Measurements from ENCODE around the gene MRPL27. TPM values are rescaled to one million over a fixed set of nuclear protein-coding genes. Genes with fewer than 3 reads are reported as not detected.

MRPL27 gene
- total and polyA plus RNA-seq, 2 of the 4 experiments (the other 2 are of a cell fraction), result 176 to 202 TPM

DNA sequence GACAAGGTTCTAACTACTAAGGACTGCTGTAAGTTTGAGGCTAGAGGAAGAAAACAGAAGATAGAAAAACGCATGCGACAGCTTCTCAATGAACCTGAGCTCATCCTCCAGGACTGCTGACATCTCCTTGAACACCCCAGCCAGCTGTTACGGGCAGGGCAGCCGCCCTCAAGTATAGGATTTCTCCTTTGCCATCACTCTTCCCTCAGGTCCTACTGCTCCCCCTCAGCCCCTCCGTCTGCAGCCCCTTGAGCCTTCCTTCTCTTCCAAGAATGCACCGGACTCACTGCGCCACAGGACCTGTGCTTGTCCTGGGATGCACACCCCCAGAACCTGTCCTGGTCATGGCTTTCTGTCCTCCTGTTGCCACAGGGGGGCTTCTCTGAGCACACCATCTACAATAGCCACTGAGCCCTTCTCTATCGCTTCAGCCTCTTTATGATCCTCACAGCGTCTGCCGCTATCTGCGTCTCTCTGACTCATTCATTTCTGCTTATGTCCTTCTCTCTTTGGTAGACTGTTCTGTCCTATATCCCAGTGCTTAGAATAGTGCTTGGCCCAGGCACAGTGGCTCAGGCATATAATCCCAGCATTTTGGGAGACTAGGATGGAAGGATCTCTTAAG lies 42.7 kb downstream of the MRPL27 start:
- Histone ChIP-seq H3K36me3 (ENCODE audit: control insufficient read depth, insufficient read depth, low read length) (no peaks in the 10 kb centered on the region), H2AFZ (replicated peaks; ENCODE audit: low read length, poor library complexity) (no peak overlapping the region), H3K27me3 (ENCODE audit: control insufficient read depth, insufficient read depth, low read length) (no peaks in the 10 kb centered on the region), H3K4me3 (ENCODE audit: insufficient read depth, low read depth, low read length) (no peak overlapping the region), H3K4me1 (ENCODE audit: control insufficient read depth, insufficient read depth, low read length) (no peaks in the 10 kb centered on the region; the same call in 1 of the 2 replicates), H3K18ac (ENCODE audit: low read depth, low read length) (no peak overlapping the region), H3K9me3 (ENCODE audit: control insufficient read depth, insufficient read depth, low read length) (no peaks in the 10 kb centered on the region), H3K9ac (ENCODE audit: low read depth, low read length) (no peak overlapping the region), H2BK5ac (ENCODE audit: low read depth, low read length, poor library complexity, severe bottlenecking) (no peak overlapping the region), H4K91ac (ENCODE audit: insufficient read depth, low read depth, low read length) (no peak overlapping the region), H2BK120ac (ENCODE audit: low read depth, low read length) (no peak overlapping the region), H3K79me1 (ENCODE audit: low read depth in 1 of 2, low read length in 2 of 2) (no peaks in the 10 kb centered on the region), H2AK9ac (replicated peaks; ENCODE audit: low read depth, low read length, poor library complexity) (no peak overlapping the region), H3K23ac (ENCODE audit: low read depth, low read length) (no peak overlapping the region), H4K20me1 (ENCODE audit: insufficient read depth, low read length) (no peaks in the 10 kb centered on the region), H3K14ac (replicated peaks; ENCODE audit: low read depth, low read length) (no peak overlapping the region), H2BK20ac (ENCODE audit: low read depth, low read length) (no peak overlapping the region), H2AK5ac (ENCODE audit: low read depth, low read length) (no peak overlapping the region), H2BK15ac (ENCODE audit: low read depth, low read length) (no peak overlapping the region), H3K9me1 (ENCODE audit: insufficient read depth, low read length) (peaks cover 4% of the 10 kb centered on the region), H4K8ac (ENCODE audit: low read depth in 2 of 2, low read length in 2 of 2) (no peak overlapping the region), H3K4ac (ENCODE audit: low read depth, low read length) (no peak overlapping the region), H3K56ac (ENCODE audit: extremely low read depth, insufficient read depth, low read length) (no peak overlapping the region), H3K27ac (ENCODE audit: insufficient read depth, low read length) (no peak overlapping the region), H4K5ac (ENCODE audit: low read depth, low read length) (no peak overlapping the region), H3K4me2 (ENCODE audit: low read depth, low read length) (no peak overlapping the region)
- in situ Hi-C loops (cut with MboI; ENCODE audit: low sequenced_read_pairs), result no loop called here
- ChIA-PET CTCF (no interaction called here), POLR2A (ENCODE audit: unreplicated experiment) (no interaction called here)
- WGBS, 2 experiments (ENCODE audit: extremely low coverage in 2 of 2, insufficient read length in 1 of 2), result 100% methylated on average over 3 of the region's 11 CpGs; no CpG with 5 or more reads in 1 of the 2 experiments
- intact Hi-C loops (cut with micrococcal nuclease), result no loop called here
- dilution Hi-C loops (cut with HindIII; ENCODE audit: low sequenced_read_pairs, unreplicated experiment), result no loop called here
- no peak for DNase-seq
- TF ChIP-seq RCOR1 (IDR thresholded peaks at IDR 0.05; ENCODE audit: insufficient replicate concordance, low read length) (no peak), MAFK (IDR thresholded peaks at IDR 0.05; ENCODE audit: low read depth, low read length) (no peak), POLR2A (IDR thresholded peaks at IDR 0.05; ENCODE audit: low read depth, low read length) (no peak), CHD1 (IDR thresholded peaks at IDR 0.05; ENCODE audit: low read depth, low read length) (no peak), CEBPB (IDR thresholded peaks at IDR 0.05; ENCODE audit: low read depth, low read length) (no peak), BHLHE40 (IDR thresholded peaks at IDR 0.05; ENCODE audit: low read depth, low read length) (no peak), MXI1 (IDR thresholded peaks at IDR 0.05; ENCODE audit: borderline replicate concordance, low read depth, low read length) (no peak), FOS (IDR thresholded peaks at IDR 0.05; ENCODE audit: low read depth, low read length) (no peak), MAZ (IDR thresholded peaks at IDR 0.05; ENCODE audit: borderline replicate concordance, low read depth, low read length) (no peak), SMC3 (IDR thresholded peaks at IDR 0.05; ENCODE audit: low read depth, low read length) (no peak), RAD21 (IDR thresholded peaks at IDR 0.05; ENCODE audit: low read length) (no peak), NFE2L2 (IDR thresholded peaks at IDR 0.05; ENCODE audit: low read depth, low read length) (no peak), RFX5 (IDR thresholded peaks at IDR 0.05; ENCODE audit: low read depth, low read length) (no peak)
- TF ChIP-seq, protein P1, sequence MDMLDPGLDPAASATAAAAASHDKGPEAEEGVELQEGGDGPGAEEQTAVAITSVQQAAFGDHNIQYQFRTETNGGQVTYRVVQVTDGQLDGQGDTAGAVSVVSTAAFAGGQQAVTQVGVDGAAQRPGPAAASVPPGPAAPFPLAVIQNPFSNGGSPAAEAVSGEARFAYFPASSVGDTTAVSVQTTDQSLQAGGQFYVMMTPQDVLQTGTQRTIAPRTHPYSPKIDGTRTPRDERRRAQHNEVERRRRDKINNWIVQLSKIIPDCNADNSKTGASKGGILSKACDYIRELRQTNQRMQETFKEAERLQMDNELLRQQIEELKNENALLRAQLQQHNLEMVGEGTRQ (IDR thresholded peaks at IDR 0.05; ENCODE audit: low read depth, low read length), result no peak
- TF ChIP-seq, protein P2, sequence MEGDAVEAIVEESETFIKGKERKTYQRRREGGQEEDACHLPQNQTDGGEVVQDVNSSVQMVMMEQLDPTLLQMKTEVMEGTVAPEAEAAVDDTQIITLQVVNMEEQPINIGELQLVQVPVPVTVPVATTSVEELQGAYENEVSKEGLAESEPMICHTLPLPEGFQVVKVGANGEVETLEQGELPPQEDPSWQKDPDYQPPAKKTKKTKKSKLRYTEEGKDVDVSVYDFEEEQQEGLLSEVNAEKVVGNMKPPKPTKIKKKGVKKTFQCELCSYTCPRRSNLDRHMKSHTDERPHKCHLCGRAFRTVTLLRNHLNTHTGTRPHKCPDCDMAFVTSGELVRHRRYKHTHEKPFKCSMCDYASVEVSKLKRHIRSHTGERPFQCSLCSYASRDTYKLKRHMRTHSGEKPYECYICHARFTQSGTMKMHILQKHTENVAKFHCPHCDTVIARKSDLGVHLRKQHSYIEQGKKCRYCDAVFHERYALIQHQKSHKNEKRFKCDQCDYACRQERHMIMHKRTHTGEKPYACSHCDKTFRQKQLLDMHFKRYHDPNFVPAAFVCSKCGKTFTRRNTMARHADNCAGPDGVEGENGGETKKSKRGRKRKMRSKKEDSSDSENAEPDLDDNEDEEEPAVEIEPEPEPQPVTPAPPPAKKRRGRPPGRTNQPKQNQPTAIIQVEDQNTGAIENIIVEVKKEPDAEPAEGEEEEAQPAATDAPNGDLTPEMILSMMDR (conservative IDR thresholded peaks at IDR 0.05; ENCODE audit: low read depth, low read length), result no peak
- TF ChIP-seq, protein P3, sequence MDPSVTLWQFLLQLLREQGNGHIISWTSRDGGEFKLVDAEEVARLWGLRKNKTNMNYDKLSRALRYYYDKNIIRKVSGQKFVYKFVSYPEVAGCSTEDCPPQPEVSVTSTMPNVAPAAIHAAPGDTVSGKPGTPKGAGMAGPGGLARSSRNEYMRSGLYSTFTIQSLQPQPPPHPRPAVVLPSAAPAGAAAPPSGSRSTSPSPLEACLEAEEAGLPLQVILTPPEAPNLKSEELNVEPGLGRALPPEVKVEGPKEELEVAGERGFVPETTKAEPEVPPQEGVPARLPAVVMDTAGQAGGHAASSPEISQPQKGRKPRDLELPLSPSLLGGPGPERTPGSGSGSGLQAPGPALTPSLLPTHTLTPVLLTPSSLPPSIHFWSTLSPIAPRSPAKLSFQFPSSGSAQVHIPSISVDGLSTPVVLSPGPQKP (IDR thresholded peaks at IDR 0.05; ENCODE audit: borderline replicate concordance, low read depth, low read length), result no peak
- BruUV-seq (replicated peaks), result no TSS peak
- ATAC-seq (ENCODE audit: low read depth), result no peak
